HCT116 (cell line): ENCODE measurements around the gene TMEM9. TPM values are rescaled to one million over a fixed set of nuclear protein-coding genes. Genes with fewer than 3 reads are reported as not detected.

Experiments
- ATAC-seq: fragments of 200-7000 bp; cut with Tn5 transposase; 2 replicates; pipeline ENCODE4 v1.9.1; 2020; ENCODE audit warnings: mild to moderate bottlenecking, moderate library complexity
- BruUV-seq: library from RNA; stranded (reverse); fragments of 400-500 nt; replicated peaks from 2 replicates; lab custom pipeline; 2021; lab: Mats Ljungman, UMichigan
- CTCF ChIA-PET: fragments of 300-600 bp; sonication (Branson Sonifier 250); formaldehyde crosslinking; loops from one replicate; lab custom pipeline; 2021; ENCODE audit warnings: antibody characterized with exemption; lab: Charles Lee
- POLR2A ChIA-PET: fragments of 300-600, 350-600 bp; sonication (Branson Sonifier 250); formaldehyde crosslinking; loops from one replicate; lab custom pipeline; 2021; ENCODE audit warnings: antibody characterized with exemption; lab: Charles Lee
- RAD21 ChIA-PET, 2 experiments: fragments of 300-600 bp; sonication (Branson Sonifier 250); formaldehyde crosslinking; loops; one replicate each; lab custom pipeline; 2023; ENCODE audit warnings: low total read pairs in 2 of 2; ENCODE audit not compliant: uncharacterized antibody in 2 of 2, unreplicated experiment in 2 of 2, low non-redundant PET in 1 of 2; lab: Charles Lee
- DNase-seq: peaks from one replicate; pipeline ENCODE4 v3.0.0-alpha.2; 2010; ENCODE audit warnings: low read depth, low spot score
- H2AFZ ChIP-seq: fragments of 200-600 bp; shearing (Covaris generic), sonication (generic); 2 replicates; pipeline ENCODE4 v1.6.1; 2017; ENCODE audit warnings: low read depth, mixed run types, mixed read lengths, antibody characterized with exemption, low read length; ENCODE audit not compliant: poor library complexity, severe bottlenecking
- H3K27ac ChIP-seq: 2 replicates; pipeline ENCODE4 v1.5.1; 2012; ENCODE audit warnings: low read depth, low read length
- H3K27me3 ChIP-seq: fragments of 200-600 bp; sonication (generic); 2 replicates; pipeline ENCODE4 v1.6.1; 2016; ENCODE audit warnings: mixed run types, low read length, mixed read lengths; ENCODE audit not compliant: insufficient read depth
- H3K36me3 ChIP-seq, 2 experiments: fragments of 200-500 bp in 1 of 2; fragments of 200-600 bp in 1 of 2; sonication (Bioruptor generic) in 1 of 2; sonication (generic) in 1 of 2; 2 replicates each; pipeline versions ENCODE4 v1.5.1 to v1.6.1; 2014 to 2016; ENCODE audit warnings: low read length in 2 of 2, inconsistent platforms in 1 of 2, mixed read lengths in 1 of 2, mixed run types in 1 of 2; ENCODE audit not compliant: insufficient read depth in 2 of 2, control insufficient read depth in 1 of 2
- H3K4me1 ChIP-seq, 2 experiments: fragments of 200-600 bp in 1 of 2; sonication (generic) in 1 of 2; 2 replicates each; pipeline versions ENCODE4 v1.5.1 to v1.6.1; 2012 to 2017; ENCODE audit warnings: low read length in 2 of 2, inconsistent platforms in 1 of 2, mild to moderate bottlenecking in 1 of 2, mixed read lengths in 1 of 2, mixed run types in 1 of 2, moderate library complexity in 1 of 2; ENCODE audit not compliant: insufficient read depth in 2 of 2, control insufficient read depth in 1 of 2
- H3K4me2 ChIP-seq: fragments of 200-600 bp; sonication (generic); 2 replicates; pipeline ENCODE4 v1.6.1; 2017; ENCODE audit warnings: mixed run types, low read length, mixed read lengths
- H3K4me3 ChIP-seq, 2 experiments: fragments of 200-600 bp in 1 of 2; sonication (generic) in 1 of 2; replicated peaks in 1 of 2; 2 replicates each; pipeline ENCODE4 v1.5.1; 2011 to 2016; ENCODE audit warnings: low read length in 2 of 2, control low read depth in 1 of 2, low read depth in 1 of 2, mild to moderate bottlenecking in 1 of 2, mixed read lengths in 1 of 2, mixed run types in 1 of 2
- H3K79me2 ChIP-seq: fragments of 200-600 bp; sonication (generic); 2 replicates; pipeline ENCODE4 v1.6.1; 2017; ENCODE audit warnings: mild to moderate bottlenecking, mixed run types, low read length, moderate library complexity, mixed read lengths; ENCODE audit not compliant: insufficient read depth
- H3K9ac ChIP-seq: fragments of 200-600 bp; sonication (generic); 2 replicates; pipeline ENCODE4 v1.6.1; 2016; ENCODE audit warnings: low read length, mixed read lengths
- H3K9me2 ChIP-seq: fragments of 200-600 bp; sonication (generic), shearing (Covaris generic); 2 replicates; pipeline ENCODE4 v1.6.1; 2017; ENCODE audit warnings: mixed run types, mild to moderate bottlenecking, moderate library complexity; ENCODE audit not compliant: insufficient read depth
- H3K9me3 ChIP-seq, 2 experiments: fragments of 200-500 bp in 1 of 2; fragments of 200-600 bp in 1 of 2; sonication (Bioruptor generic) in 1 of 2; sonication (generic) in 1 of 2; 2 replicates each; pipeline ENCODE4 v1.6.1; 2014 to 2017; ENCODE audit warnings: low read length in 2 of 2, mixed read lengths in 2 of 2, inconsistent platforms in 1 of 2, low read depth in 1 of 2, mild to moderate bottlenecking in 1 of 2, mixed run types in 1 of 2, moderate library complexity in 1 of 2; ENCODE audit not compliant: control insufficient read depth in 1 of 2, insufficient read depth in 1 of 2
- H4K20me1 ChIP-seq: fragments of 200-600 bp; sonication (generic), shearing (Covaris generic); 2 replicates; pipeline ENCODE4 v1.6.1; 2017; ENCODE audit warnings: mixed run types, mild to moderate bottlenecking, moderate library complexity; ENCODE audit not compliant: insufficient read depth
- CEBPB ChIP-seq: IDR thresholded peaks from 2 replicates; pipeline ENCODE4 v1.6.1; 2012; ENCODE audit warnings: low read depth
- CTCF ChIP-seq, 3 experiments: fragments of 200-600 bp in 1 of 3; sonication (generic) in 1 of 3; IDR thresholded peaks in 2 of 3; conservative IDR thresholded peaks in 1 of 3; 2 replicates each; pipeline ENCODE4 v1.5.1; 2012 to 2017; ENCODE audit warnings: low read depth in 2 of 3, low read length in 2 of 3, antibody characterized with exemption in 1 of 3, borderline replicate concordance in 1 of 3, control low read depth in 1 of 3, mild to moderate bottlenecking in 1 of 3, mixed read lengths in 1 of 3, mixed run types in 1 of 3, moderate library complexity in 1 of 3; ENCODE audit not compliant: insufficient read depth in 1 of 3
- EGR1 ChIP-seq: IDR thresholded peaks from 2 replicates; pipeline ENCODE4 v1.6.1; 2012; ENCODE audit warnings: low read depth
- ELF1 ChIP-seq: IDR thresholded peaks from 2 replicates; pipeline ENCODE4 v1.6.1; 2012; ENCODE audit warnings: low read depth, borderline replicate concordance
- EZH2phosphoT487 ChIP-seq: fragments of 200-600 bp; IDR thresholded peaks from 2 replicates; pipeline ENCODE4 v1.6.1; 2018; ENCODE audit warnings: antibody characterized with exemption, borderline replicate concordance
- FOSL1 ChIP-seq: IDR thresholded peaks from 2 replicates; pipeline ENCODE4 v1.6.1; 2012; ENCODE audit warnings: low read depth
- JUND ChIP-seq: IDR thresholded peaks from 2 replicates; pipeline ENCODE4 v1.6.1; 2012
- MAX ChIP-seq: IDR thresholded peaks from 2 replicates; pipeline ENCODE4 v1.6.1; 2012
- POLR2A ChIP-seq: IDR thresholded peaks from 2 replicates; pipeline ENCODE4 v1.7.0; 2011; ENCODE audit warnings: borderline replicate concordance; ENCODE audit not compliant: insufficient read depth, insufficient read length; ENCODE audit errors: extremely low read depth
- POLR2AphosphoS5 ChIP-seq: IDR thresholded peaks from 2 replicates; pipeline ENCODE4 v1.6.1; 2011; ENCODE audit warnings: mild to moderate bottlenecking, low read depth, low read length, moderate library complexity
- RAD21 ChIP-seq: IDR thresholded peaks from 2 replicates; pipeline ENCODE4 v1.6.1; 2012; ENCODE audit warnings: low read depth, mild to moderate bottlenecking
- SIN3A ChIP-seq: IDR thresholded peaks from 2 replicates; pipeline ENCODE4 v1.6.1; 2012; ENCODE audit warnings: low read depth
- SP1 ChIP-seq: IDR thresholded peaks from 2 replicates; pipeline ENCODE4 v1.6.1; 2012; ENCODE audit warnings: low read depth
- TCF7L2 ChIP-seq: IDR thresholded peaks from 2 replicates; pipeline ENCODE4 v1.7.0; 2011; ENCODE audit warnings: borderline replicate concordance, inconsistent platforms; ENCODE audit not compliant: insufficient read depth, insufficient read length; ENCODE audit errors: extremely low read depth
- YY1 ChIP-seq: IDR thresholded peaks from 2 replicates; pipeline ENCODE4 v1.6.1; 2011; ENCODE audit warnings: low read length, low read depth, moderate library complexity, mild to moderate bottlenecking; ENCODE audit not compliant: insufficient replicate concordance; ENCODE audit errors: extremely low read depth
- ZBTB33 ChIP-seq: IDR thresholded peaks from 2 replicates; pipeline ENCODE4 v1.6.1; 2011; ENCODE audit warnings: mild to moderate bottlenecking, low read length, moderate library complexity; ENCODE audit not compliant: insufficient replicate concordance; ENCODE audit errors: extremely low read depth
- ZFX ChIP-seq: fragments of 450-650 bp; IDR thresholded peaks from 2 replicates; pipeline ENCODE4 v1.6.1; 2017
- intact Hi-C: fragments of 100-400 bp; cut with micrococcal nuclease; formaldehyde crosslinking; loops from 2 replicates; pipeline ENCODE4 v1.10.0; 2022
- total RNA-seq: library from RNA; stranded (reverse); gene quantifications from one replicate; pipeline ENCODE4 v1.2.1, GENCODE V29; 2021; ENCODE audit not compliant: unreplicated experiment
- TF ChIP-seq, protein P1 (sequence below): IDR thresholded peaks from 2 replicates; pipeline ENCODE4 v1.6.1; 2012

TMEM9 gene
- total RNA-seq, 1 experiment from 2014 or later = 66.3 TPM

GRCh38 chr1:201100169-201100930, 53.9 kb downstream of the TMEM9 start:
- Histone ChIP-seq H3K27ac (no peak overlapping the region), H3K36me3 (no peaks in the 10 kb centered on the region), H3K4me2 (no peak overlapping the region), H3K27me3 (no peaks in the 10 kb centered on the region), H3K79me2 (no peaks in the 10 kb centered on the region), H4K20me1 (no peaks in the 10 kb centered on the region), H3K4me1 (no peaks in the 10 kb centered on the region), H3K4me3 (no peak overlapping the region), H3K9me3 (no peaks in the 10 kb centered on the region), H3K9ac (no peak overlapping the region), H2AFZ (no peak overlapping the region), H3K9me2 (no peaks in the 10 kb centered on the region)
- ChIA-PET POLR2A (no interaction called here), CTCF (interaction anchor here (1.8 kb wide), 1 partner anchor 14 kb away, joined by 4 read pairs; no protein-coding TSS in a partner anchor), RAD21 (no interaction called here)
- DNase-seq = no peak
- no TSS peak for BruUV-seq
- TF ChIP-seq SP1 = no peak
- no peak for TF ChIP-seq SIN3A
- no peak for TF ChIP-seq CEBPB
- no peak for TF ChIP-seq EZH2phosphoT487
- no peak for TF ChIP-seq YY1
- TF ChIP-seq EGR1 = no peak
- no peak for TF ChIP-seq ELF1
- TF ChIP-seq ZBTB33 = no peak
- no peak for TF ChIP-seq TCF7L2
- no peak for TF ChIP-seq CTCF (IDR thresholded peaks at IDR 0.05 in 2 of 3, conservative IDR thresholded peaks at IDR 0.05 in 1 of 3; ENCODE audit: borderline replicate concordance in 1 of 3, insufficient read depth in 1 of 3, low read depth in 2 of 3, low read length in 2 of 3)
- no peak for TF ChIP-seq POLR2A
- no peak for TF ChIP-seq POLR2AphosphoS5
- no peak for TF ChIP-seq ZFX
- TF ChIP-seq JUND = no peak
- TF ChIP-seq, protein P1, sequence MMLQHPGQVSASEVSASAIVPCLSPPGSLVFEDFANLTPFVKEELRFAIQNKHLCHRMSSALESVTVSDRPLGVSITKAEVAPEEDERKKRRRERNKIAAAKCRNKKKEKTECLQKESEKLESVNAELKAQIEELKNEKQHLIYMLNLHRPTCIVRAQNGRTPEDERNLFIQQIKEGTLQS = no peak
- TF ChIP-seq RAD21 = no peak
- no peak for TF ChIP-seq MAX
- no peak for TF ChIP-seq FOSL1
- no peak for ATAC-seq
- intact Hi-C loops = no loop called here
